BE2C (cell line): ENCODE results near the gene DAZAP2.
"Not testable (repeated sequence)": the region's sequence is repeated elsewhere in the genome, so short reads cannot be mapped to it uniquely, and the experiment has no call there.

ENCODE experiments used
- DNase-seq: peaks from one replicate; pipeline ENCODE4 v3.0.0-alpha.2; 2020
- H3K27me3 ChIP-seq: fragments of 250-450 bp; sonication (Bioruptor Pico); 2 replicates; pipeline ENCODE4 v1.5.1; 2020; ENCODE audit warnings: mild to moderate bottlenecking
- H3K36me3 ChIP-seq: fragments of 250-450 bp; sonication (Bioruptor Pico); 2 replicates; pipeline ENCODE4 v1.5.1; 2020; ENCODE audit warnings: mild to moderate bottlenecking
- H3K4me1 ChIP-seq: fragments of 250-450 bp; sonication (Bioruptor Pico); 2 replicates; pipeline ENCODE4 v1.5.1; 2020
- H3K4me3 ChIP-seq: 2 replicates; pipeline ENCODE4 v1.5.1; 2011; ENCODE audit warnings: low read depth, low read length
- H3K9me3 ChIP-seq: fragments of 250-450 bp; sonication (Bioruptor Pico); 2 replicates; pipeline ENCODE4 v1.5.1; 2020
- TF ChIP-seq, protein P1 (sequence below): IDR thresholded peaks from 2 replicates; pipeline ENCODE4 v1.5.1; 2012; ENCODE audit warnings: mild to moderate bottlenecking, low read depth, low read length

The DAZAP2 gene

DNA sequence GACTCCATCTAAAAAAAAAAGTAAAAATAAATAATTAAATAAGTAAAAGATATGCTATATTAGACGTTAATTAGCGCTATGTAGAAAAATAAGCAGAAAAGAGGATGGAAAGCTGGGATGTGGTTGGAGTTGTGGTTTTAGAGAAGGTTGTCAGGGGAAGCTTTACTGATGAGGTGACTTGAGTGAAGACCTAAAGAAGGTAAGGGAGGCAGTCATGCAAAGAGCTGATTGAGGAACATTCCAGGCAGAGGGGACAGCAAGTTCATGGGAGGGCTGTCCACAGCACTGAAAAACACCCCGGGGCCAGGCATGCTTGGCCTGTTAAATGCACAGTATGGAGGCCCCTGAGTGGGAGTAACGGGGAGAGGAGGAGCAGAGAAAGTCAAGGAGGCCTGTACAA is 15.9 kb downstream of the DAZAP2 start:
- H3K4me1 ChIP-seq = no peaks in the 10 kb centered on the region
- H3K36me3 ChIP-seq = no peaks in the 10 kb centered on the region
- no peaks in the 10 kb centered on the region for H3K27me3 ChIP-seq
- TF ChIP-seq, protein P1, sequence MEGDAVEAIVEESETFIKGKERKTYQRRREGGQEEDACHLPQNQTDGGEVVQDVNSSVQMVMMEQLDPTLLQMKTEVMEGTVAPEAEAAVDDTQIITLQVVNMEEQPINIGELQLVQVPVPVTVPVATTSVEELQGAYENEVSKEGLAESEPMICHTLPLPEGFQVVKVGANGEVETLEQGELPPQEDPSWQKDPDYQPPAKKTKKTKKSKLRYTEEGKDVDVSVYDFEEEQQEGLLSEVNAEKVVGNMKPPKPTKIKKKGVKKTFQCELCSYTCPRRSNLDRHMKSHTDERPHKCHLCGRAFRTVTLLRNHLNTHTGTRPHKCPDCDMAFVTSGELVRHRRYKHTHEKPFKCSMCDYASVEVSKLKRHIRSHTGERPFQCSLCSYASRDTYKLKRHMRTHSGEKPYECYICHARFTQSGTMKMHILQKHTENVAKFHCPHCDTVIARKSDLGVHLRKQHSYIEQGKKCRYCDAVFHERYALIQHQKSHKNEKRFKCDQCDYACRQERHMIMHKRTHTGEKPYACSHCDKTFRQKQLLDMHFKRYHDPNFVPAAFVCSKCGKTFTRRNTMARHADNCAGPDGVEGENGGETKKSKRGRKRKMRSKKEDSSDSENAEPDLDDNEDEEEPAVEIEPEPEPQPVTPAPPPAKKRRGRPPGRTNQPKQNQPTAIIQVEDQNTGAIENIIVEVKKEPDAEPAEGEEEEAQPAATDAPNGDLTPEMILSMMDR = no peak
- H3K4me3 ChIP-seq = no peak overlapping the region
- no peak for DNase-seq
- H3K9me3 ChIP-seq = no peaks in the 10 kb centered on the region

DNA sequence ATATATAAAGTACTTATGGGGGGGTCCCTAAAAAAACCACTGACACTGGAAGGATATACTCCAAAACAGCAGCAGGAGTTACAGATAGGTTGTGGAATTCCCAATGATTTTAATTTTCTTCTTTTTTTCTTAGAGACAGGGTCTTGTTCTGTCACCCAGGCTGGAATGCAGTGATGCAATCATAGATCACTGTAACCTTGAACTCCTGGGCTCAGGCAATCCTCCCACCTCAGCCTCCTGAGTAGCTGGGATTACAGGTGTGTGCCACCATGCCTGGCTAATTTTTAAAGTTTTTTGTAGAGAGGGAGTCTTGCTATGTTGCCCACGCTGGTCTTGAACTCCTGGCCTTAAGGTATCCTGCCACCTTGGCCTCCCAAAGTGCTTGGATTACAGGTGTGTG is 21.0 kb downstream of the DAZAP2 start:
- H3K4me3 ChIP-seq, DNase-seq, H3K9me3 ChIP-seq, H3K4me1 ChIP-seq, H3K27me3 ChIP-seq, H3K36me3 ChIP-seq: not testable (repeated sequence)

DNA sequence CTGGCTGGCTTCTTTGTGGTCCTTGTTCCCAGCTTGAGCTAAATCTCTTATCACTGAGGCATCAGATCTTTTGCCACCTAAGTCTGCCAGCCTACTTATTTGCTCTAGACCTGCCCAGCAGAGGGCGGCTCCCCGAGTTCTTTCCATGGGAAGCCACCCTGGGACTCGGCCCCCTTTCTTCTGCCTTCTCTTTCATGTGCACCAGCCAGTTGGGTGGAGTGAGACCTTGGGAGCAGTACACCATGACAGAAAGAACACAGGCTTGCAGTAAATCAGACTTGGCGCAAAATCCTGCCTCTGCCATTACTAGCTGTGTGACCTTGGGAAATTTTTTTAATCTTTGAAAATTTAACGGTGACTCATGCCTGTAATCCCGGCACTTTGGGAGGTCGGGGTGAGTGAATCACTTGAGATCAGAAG is 24.1 kb downstream of the DAZAP2 start:
- Histone ChIP-seq H3K4me3 (no peak overlapping the region), H3K36me3 (no peaks in the 10 kb centered on the region), H3K9me3 (no peaks in the 10 kb centered on the region), H3K27me3 (no peaks in the 10 kb centered on the region), H3K4me1 (no peaks in the 10 kb centered on the region)
- TF ChIP-seq, protein P1 = peak; percentile 45; the same call in 1 of the 2 replicates
- DNase-seq = peak; percentile 52

DNA sequence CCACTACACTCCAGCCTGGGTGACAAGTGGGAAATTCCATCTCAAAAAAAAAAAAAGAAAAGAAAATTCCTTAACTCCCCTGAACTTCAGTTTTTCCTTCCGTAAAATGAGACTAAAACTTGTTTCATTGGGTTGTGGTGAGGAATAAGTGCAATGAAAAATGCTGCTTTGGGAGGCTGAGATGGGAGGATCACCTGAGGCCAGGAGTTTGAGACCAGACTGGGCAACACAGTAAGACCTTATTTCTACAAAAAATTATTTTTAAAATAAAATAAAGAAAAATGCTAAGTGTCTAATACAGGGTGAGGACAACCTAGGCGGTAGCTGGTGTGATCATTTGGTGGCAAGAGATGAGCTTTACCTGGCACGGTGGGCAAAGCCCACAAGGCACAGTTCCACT is 24.7 kb downstream of the DAZAP2 start:
- no peak overlapping the region for H3K4me3 ChIP-seq
- no peaks in the 10 kb centered on the region for H3K36me3 ChIP-seq
- no peaks in the 10 kb centered on the region for H3K27me3 ChIP-seq
- H3K4me1 ChIP-seq = no peaks in the 10 kb centered on the region
- TF ChIP-seq, protein P1 = no peak
- no peak for DNase-seq
- no peaks in the 10 kb centered on the region for H3K9me3 ChIP-seq

DNA sequence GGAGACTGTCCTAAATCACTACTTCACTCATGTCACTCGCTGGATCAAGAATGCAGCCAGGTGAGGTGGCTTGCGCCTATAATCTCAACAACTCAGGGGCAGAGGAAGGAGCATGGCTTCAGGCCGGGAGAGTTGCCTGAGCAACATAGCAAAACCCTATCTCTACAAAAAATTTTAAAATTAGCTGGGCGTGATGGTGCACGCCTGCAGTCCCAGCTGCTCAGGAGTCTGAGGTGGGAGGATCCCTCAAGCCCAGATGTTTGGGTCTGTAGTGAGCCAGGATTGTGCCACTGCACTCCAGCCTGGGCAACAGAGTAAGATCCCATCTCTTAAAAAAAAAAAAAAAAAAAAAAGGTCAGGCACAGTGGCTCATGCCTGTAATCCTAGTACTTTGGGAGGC is 25.7 kb downstream of the DAZAP2 start:
- H3K9me3 ChIP-seq = no peaks in the 10 kb centered on the region
- no peaks in the 10 kb centered on the region for H3K4me1 ChIP-seq
- TF ChIP-seq, protein P1 = no peak
- no peak overlapping the region for H3K4me3 ChIP-seq
- no peaks in the 10 kb centered on the region for H3K27me3 ChIP-seq
- H3K36me3 ChIP-seq = no peaks in the 10 kb centered on the region
- no peak for DNase-seq

DNA sequence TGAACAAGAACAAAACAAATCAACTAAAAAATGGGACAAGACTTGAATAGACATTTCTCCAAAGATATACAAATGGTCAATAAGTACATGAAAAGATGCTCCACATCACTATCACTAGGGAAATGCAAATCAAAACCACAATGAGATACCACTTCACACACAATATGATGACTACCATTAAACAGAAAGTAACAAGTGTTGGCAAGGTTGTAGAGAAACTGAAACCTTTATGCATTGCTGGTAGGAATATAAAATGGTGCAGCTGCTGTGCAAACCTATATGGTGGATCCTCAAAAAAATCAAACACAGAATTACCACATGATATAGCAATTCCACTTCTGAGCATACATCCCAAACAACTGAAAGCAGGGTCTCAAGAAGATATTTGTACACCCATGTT is 26.4 kb downstream of the DAZAP2 start:
- Histone ChIP-seq H3K27me3 (no peaks in the 10 kb centered on the region), H3K9me3 (no peaks in the 10 kb centered on the region), H3K4me3 (no peak overlapping the region), H3K36me3 (no peaks in the 10 kb centered on the region), H3K4me1 (no peaks in the 10 kb centered on the region)
- no peak for DNase-seq
- TF ChIP-seq, protein P1 = no peak
